IPS-NIHi11 (cell line): ENCODE measurements around the gene COL8A1.
"Not testable (repeated sequence)": the region's sequence is repeated elsewhere in the genome, so short reads cannot be mapped to it uniquely, and the experiment has no call there.

Source experiments
- DNase-seq: peaks from one replicate; pipeline ENCODE4 v3.0.0; 2012; ENCODE audit warnings: mixed read lengths, low spot score

Gene COL8A1

GRCh38 chr3:99638167-99638948 is at the start of gene COL8A1:
Gene COL8A1 (plus strand): TSS chr3:99638594. CDS start chr3:99790683, 152,089 bp downstream.
- peak; percentile 60 for DNase-seq

DNA sequence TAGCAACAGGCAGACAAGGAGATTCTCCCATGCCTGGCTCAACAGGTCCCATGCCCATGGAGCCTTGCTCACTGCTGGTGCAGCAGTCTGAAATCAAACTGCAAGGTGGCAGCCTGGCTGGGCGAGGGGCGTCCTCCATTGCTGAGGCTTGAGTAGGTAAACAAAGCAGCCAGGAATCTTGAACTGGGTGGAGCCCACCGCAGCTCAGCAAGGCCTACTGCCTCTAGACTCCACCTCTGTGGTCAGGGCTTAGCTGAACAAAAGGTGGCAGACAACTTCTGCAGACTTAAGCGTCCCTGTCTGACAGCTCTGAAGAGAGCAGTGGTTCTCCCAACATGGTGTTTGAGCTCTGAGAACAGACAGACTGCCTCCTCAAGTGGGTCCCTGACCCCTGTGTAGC is 49.2 kb upstream of the COL8A1 start:
- DNase-seq = not testable (repeated sequence)

- no peak for DNase-seq
Measured at GRCh38 chr3:99599894-99600293, 38.5 kb upstream of the COL8A1 start.

GRCh38 chr3:99601515-99601914 is 36.9 kb upstream of the COL8A1 start:
- no peak for DNase-seq

GRCh38 chr3:99602183-99602582 is 36.2 kb upstream of the COL8A1 start:
- DNase-seq = no peak

DNA sequence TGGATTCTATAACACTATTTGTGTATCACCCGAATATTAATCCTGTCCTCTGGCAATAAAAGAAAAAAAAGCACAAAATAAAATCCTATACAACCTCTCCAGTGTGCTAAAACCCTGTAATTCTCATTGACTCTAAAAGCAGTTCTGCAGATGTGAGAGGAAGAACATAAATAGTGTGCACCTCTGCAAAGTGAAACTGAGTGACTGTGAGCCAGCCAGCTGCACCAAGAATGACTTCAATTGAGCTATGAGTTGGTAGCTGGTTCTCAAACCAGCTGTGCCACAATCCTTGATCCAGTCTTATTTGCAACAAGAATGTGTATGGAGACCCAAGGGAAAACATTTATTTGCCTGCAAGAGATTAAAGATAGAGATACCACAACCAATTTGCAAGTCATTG is 31.2 kb upstream of the COL8A1 start:
- DNase-seq = no peak

- DNase-seq = no peak
Measured at GRCh38 chr3:99614768-99615167, 23.6 kb upstream of the COL8A1 start.

GRCh38 chr3:99620077-99620767 is 18.2 kb upstream of the COL8A1 start:
- DNase-seq = no peak

GRCh38 chr3:99620976-99621375 is 17.4 kb upstream of the COL8A1 start:
- DNase-seq = no peak

DNA sequence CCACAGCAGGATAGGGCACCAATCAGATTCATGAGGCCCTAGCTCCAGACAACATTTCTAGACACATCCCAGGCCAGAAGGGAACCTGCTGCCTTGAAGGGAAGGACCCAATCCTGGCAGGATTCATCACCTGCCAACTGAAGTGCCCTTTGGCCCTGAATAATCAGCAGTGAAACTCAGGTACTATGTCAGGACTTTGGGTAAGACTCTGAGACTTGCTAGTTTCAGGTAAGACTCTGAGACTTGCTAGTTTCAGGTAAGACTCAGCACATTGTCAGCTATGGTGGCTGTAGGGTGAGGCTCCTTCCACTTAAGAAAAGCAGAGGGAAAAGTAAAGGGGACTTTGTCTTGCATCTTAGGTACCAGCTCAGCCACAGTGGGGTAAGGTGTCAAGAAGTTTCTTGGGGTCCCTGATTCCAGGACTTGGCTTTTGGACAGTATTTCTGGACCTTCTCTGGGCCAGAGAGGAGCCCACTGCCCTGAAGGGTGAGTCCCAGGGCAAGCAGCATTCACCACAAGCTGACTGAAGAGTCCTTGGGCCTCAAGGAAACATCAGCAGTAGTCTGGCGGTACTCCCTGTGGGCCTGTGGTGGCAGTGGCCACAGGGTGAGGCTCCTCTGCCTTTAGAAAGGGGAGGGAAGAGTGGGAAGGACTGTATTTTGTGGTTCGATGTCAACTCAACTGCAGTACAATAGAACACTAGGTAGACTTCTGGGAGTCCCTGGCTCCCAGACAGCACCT is 13.7 kb upstream of the COL8A1 start:
- DNase-seq = no peak

DNA sequence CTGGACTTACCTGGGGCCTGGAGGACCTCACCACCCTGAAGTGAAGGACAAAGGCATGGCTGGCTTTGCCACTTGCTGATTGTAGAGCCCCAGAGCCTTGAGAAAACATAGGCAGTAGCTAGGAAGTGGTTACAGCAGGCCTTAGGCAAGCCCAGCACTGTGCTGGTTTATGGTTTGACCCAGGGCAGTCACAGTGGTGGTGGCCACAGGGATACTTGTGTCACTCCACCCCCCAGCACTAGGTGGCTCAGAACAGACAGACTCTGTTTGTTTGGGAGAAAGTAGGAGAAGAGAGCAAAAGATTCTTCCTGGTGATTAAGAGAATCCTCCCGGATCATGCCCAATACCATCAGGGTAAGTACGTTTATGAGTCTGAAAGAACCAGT is 13.2 kb upstream of the COL8A1 start:
- DNase-seq = no peak

GRCh38 chr3:99625643-99626416 is 12.6 kb upstream of the COL8A1 start:
- DNase-seq = no peak

- no peak for DNase-seq
Measured at GRCh38 chr3:99626417-99626788, 12.0 kb upstream of the COL8A1 start.

DNA sequence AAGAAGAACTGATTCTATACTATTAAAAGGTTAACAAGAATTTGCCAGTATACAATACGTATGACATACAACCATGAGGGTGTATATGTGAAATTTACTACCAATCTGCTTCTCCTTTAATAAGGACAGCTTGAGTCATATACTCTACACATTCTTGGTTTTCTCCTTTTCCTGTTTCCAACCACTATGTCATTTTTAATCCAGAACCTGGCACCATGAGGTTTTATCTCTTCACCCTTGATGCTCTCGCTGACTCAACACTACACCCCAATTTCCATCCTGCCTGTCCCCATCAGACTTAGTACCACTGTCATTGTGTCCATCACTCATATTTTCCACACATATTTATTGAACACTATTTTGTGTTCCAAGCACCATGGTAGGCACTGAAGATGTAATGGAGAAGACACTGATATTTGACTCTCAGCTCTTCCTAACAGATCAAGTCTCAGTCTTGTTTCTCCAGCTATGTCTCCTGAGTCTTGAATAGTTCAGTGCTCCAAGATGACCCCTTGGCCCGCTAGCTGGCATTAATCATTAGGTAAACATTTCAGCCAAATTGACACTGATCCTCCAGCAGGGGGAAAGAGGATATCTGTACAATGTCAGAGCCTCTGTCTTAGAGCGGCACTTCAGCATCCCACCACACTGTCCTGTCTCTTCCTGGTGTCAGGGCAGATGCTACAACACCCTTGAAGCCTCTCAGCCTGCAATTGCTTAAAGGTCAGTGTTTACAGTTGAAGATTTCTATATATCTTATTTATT is 11.2 kb upstream of the COL8A1 start:
- DNase-seq = no peak

DNA sequence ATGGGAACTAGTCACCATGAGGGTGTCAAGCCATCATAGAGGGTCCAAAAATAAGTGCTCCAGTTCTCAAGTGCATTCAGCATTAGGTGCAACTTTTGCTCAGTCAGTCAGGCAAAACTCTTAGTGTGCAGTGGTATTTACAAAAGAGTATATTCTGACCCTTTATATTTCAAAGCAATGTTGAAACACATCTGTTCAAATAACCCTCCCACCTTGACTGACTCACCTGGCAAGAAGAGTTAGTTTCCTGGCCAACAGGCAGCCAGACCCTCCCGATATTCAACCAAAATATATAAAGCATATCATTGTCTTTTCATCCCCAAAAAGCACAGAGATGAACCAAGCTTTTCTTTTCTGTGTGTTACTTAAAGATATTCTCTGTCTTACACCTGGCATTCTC is 7.6 kb upstream of the COL8A1 start:
- no peak for DNase-seq

- DNase-seq = peak; percentile 17
Measured at GRCh38 chr3:99633887-99634558, 4.4 kb upstream of the COL8A1 start.

- no peak for DNase-seq
Measured at GRCh38 chr3:99634881-99635280, 3.5 kb upstream of the COL8A1 start.

- DNase-seq = no peak
Measured at GRCh38 chr3:99635348-99635747, 3.0 kb upstream of the COL8A1 start.

DNA sequence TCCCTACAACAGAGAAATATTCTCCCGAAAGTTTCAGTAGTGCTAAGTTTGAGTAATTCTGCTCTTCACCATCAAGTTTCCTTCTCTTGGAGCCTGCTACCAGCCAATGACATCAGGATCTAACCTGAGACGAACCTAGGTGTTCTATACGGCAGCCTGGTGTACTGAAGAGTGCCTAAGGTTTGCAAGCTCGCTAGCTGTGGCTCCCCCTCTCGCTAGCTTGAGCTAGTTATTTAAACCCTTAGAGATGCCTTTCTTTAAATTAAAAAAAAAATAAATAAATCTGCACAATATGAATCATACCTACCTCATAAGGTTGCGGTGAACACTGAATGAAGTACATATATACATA is 1.4 kb upstream of the COL8A1 start:
- DNase-seq = no peak

GRCh38 chr3:99637368-99638111 is 854 bp upstream of the COL8A1 start:
- peak; percentile 11 for DNase-seq
